ENCODE data around the gene MAP7D1. TPM values are rescaled to one million over a fixed set of nuclear protein-coding genes. Genes with fewer than 3 reads are reported as not detected.
A peak's percentile ranks its signal among the peaks of the same experiment; 100 is the strongest.

The MAP7D1 gene
- total and polyA plus RNA-seq, 2 of the 13 experiments (the other 11 are each of a cell fraction or from before 2014, with no cell fraction given) = 5.6 to 7.2 TPM

GRCh38 chr1:36187800-36188593 is 32.0 kb downstream of the MAP7D1 start (continued):
- TF ChIP-seq CHD2 (IDR thresholded peaks at IDR 0.05; ENCODE audit: low read depth, low read length) (no peak), TOE1 (CRISPR knock-in tag; IDR thresholded peaks at IDR 0.05) (no peak), MTA3 (CRISPR knock-in tag; IDR thresholded peaks at IDR 0.05) (no peak), MIXL1 (CRISPR knock-in tag; IDR thresholded peaks at IDR 0.05) (peak; percentile 33; the same call in 1 of the 2 replicates), CAMTA2 (CRISPR knock-in tag; IDR thresholded peaks at IDR 0.05; ENCODE audit: borderline replicate concordance) (no peak), MIER2 (CRISPR knock-in tag; IDR thresholded peaks at IDR 0.05) (0 out of 2 replicates have a peak, but pooled peaks have one; percentile 60), MLXIP (CRISPR knock-in tag; IDR thresholded peaks at IDR 0.05; ENCODE audit: borderline replicate concordance) (no peak), SRSF1 (optimal IDR thresholded peaks at IDR 0.05; ENCODE audit: low read depth, low read length) (no peak), ZNF850 (CRISPR knock-in tag; conservative IDR thresholded peaks at IDR 0.05) (no peak), ATF3 (CRISPR knock-in tag; IDR thresholded peaks at IDR 0.05) (no peak), ZNF549 (CRISPR knock-in tag; IDR thresholded peaks at IDR 0.05) (no peak), RXRA (CRISPR knock-in tag; IDR thresholded peaks at IDR 0.05) (peak; percentile 65; the same call in 1 of the 2 replicates), RNF2 (conservative IDR thresholded peaks at IDR 0.05; ENCODE audit: low read depth) (no peak), NR0B2 (CRISPR knock-in tag; IDR thresholded peaks at IDR 0.05) (no peak), EP300 (IDR thresholded peaks at IDR 0.05; ENCODE audit: low read depth in 2 of 2, low read length in 2 of 2) (no peak), EP300 (CRISPR knock-in tag; IDR thresholded peaks at IDR 0.05; ENCODE audit: borderline replicate concordance) (0 out of 2 replicates have a peak, but pooled peaks have one; percentile 17), ZNF597 (CRISPR knock-in tag; IDR thresholded peaks at IDR 0.05) (no peak), ZNF761 (CRISPR knock-in tag; conservative IDR thresholded peaks at IDR 0.05) (no peak), ZNF136 (CRISPR knock-in tag; IDR thresholded peaks at IDR 0.05; ENCODE audit: low read depth) (no peak), ZZZ3 (CRISPR knock-in tag; IDR thresholded peaks at IDR 0.05; ENCODE audit: borderline replicate concordance) (peak; percentile 44; the same call in 1 of the 2 replicates), RXRB (CRISPR knock-in tag; IDR thresholded peaks at IDR 0.05; ENCODE audit: borderline replicate concordance) (peak; percentile 59), TCF7 (IDR thresholded peaks at IDR 0.05; ENCODE audit: low read depth) (no peak), ZNF263 (CRISPR knock-in tag; IDR thresholded peaks at IDR 0.05) (peak; percentile 57; the same call in 1 of the 2 replicates), RFXANK (CRISPR knock-in tag; IDR thresholded peaks at IDR 0.05) (no peak), PAF1 (CRISPR knock-in tag; IDR thresholded peaks at IDR 0.05) (no peak), CREBL2 (CRISPR knock-in tag; IDR thresholded peaks at IDR 0.05; ENCODE audit: borderline replicate concordance) (no peak), KLF6 (CRISPR knock-in tag; IDR thresholded peaks at IDR 0.05) (no peak), ZNF337 (CRISPR knock-in tag; IDR thresholded peaks at IDR 0.05; ENCODE audit: borderline replicate concordance, low read depth) (no peak; the same call in 1 of the 2 replicates)
